GM21619 (cell line): ENCODE measurements around the gene WDR5.

Experiments used
- ATAC-seq: cut with Tn5 transposase; IDR thresholded peaks from one replicate; pipeline ENCODE4 v1.9.1; 2021; ENCODE audit not compliant: unreplicated experiment

The WDR5 gene

DNA sequence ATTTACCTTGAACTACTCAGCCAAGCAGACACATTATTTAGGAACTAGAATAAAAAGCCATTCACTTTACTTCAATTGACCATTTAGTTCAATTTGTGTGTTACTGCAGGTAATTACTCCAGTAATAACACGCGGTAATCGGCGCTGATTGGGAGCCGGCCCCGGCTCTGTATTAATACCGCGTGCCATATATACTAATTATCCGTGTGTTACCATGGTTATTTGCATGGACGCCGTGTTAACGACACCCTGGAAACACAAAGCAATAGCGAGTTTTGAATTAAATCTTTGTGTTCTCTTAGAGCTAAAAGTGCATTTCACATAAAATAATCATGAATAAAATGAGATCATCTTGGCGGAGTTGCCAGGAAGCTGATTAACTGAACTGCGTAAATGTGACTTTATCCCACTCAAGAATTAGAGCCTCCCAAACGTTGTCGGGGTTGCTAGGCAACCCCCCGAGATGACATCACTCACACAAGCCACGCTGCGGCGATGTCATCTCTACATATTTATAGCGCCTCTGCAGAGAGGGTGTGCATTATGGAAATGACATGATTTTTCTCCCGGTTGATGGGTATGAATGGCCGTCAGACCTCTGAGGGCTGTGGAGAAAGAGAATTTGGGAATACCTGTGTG, 69.9 kb downstream of the WDR5 start:
- ATAC-seq, result no peak

DNA sequence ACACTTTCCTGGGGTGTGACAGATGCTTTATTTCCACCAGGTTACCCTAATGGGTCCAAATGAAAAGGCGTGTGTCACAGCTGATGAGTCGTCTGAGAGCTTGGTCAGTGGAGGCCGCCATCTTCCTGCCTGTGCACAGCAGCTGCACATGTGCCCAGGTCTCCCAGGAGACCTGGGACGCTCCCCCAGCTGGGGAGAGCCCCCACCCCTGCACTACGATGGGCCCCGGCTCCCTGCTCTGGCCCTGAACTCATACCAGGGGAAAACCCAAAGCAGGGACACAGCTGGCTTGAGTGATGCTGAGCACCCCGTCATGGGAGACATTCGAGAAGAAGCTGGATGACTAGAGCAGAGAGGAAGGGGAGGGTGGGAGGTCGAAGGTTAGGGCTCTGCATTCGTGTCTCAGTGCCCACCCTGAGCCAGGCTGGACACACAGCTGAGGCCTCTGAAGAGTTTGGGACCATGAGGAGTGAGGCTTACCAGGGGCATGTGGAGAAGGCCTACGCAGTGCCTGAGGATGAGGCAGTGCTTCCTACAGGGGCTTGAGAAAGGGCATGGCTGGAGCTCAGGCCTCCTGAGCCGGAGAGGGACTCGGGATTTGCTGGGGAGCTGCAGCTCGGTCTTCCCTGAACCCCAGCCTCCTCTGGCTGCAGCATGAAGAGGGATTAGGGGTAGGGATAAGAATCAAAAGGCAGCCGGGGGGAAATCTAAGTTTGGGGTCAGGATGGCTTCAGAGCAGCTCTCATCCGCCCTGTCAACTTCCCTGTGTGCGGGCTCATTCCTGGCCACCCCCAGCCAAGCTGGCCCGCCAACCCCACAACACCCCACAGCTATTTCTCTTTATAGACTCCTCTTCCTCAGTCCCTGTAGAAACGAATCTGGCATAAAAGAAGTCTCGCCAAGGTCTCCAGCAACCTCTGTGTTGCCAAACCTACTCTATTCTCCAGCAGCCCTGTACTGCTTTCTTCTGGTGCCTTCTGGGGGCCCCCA, 70.7 kb downstream of the WDR5 start:
- peak; percentile 54 for ATAC-seq

GRCh38 chr9:134208310-134208841, 72.5 kb downstream of the WDR5 start:
- ATAC-seq, result no peak

GRCh38 chr9:134208981-134209725, 73.3 kb downstream of the WDR5 start:
- no peak for ATAC-seq
